ENCODE measurements around the gene EEPD1.

DNA sequence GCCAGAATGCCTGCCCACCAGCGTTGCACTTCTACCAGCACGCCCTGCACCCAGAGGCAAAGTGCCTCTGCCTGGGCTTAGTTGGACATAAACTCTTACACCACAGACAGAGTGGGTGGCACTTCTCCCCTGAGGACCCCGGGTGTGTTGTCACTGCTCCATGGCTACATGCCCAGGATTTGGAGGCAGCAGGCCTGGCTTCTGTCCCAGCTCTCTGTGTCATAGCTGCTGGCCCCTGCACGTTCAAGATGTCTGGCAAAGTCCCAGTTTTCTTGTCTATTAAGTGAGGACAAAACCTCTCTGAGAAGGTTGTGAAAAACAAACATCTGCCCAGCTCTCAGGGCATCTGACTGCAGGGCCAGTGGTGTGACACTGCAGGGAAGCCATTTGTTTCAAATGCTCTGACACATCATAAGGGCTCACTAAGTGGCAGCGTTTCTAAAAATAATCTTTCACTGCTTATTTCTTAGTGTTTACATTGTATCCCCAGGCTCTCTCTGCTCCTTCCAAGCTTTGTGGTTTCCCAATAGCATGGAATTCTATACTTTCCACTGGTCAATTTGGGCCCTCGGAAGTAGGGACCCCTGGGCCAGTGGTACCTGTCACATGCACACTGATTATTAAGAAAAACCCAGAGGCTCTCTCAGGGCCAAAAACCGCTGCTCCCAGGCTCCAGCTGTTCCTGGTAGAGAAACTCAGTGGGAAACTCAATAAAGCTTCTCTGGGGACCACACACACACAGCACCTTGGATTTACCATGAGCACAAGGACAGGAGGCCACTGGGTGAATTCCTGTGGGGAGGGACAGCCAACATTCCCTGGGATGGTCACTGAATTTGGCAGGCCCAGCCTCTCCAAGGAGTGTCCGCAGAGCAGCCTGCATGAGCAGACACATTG lies 150.4 kb downstream of the EEPD1 start:
- TF ChIP-seq POLR2AphosphoS5 (IDR thresholded peaks at IDR 0.05): peak in 2 of 3 donors; percentile 44 to 52
- no peak for TF ChIP-seq POLR2A (IDR thresholded peaks at IDR 0.05)
- TF ChIP-seq, protein P1, sequence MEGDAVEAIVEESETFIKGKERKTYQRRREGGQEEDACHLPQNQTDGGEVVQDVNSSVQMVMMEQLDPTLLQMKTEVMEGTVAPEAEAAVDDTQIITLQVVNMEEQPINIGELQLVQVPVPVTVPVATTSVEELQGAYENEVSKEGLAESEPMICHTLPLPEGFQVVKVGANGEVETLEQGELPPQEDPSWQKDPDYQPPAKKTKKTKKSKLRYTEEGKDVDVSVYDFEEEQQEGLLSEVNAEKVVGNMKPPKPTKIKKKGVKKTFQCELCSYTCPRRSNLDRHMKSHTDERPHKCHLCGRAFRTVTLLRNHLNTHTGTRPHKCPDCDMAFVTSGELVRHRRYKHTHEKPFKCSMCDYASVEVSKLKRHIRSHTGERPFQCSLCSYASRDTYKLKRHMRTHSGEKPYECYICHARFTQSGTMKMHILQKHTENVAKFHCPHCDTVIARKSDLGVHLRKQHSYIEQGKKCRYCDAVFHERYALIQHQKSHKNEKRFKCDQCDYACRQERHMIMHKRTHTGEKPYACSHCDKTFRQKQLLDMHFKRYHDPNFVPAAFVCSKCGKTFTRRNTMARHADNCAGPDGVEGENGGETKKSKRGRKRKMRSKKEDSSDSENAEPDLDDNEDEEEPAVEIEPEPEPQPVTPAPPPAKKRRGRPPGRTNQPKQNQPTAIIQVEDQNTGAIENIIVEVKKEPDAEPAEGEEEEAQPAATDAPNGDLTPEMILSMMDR (IDR thresholded peaks at IDR 0.05 in 8 of 11, conservative IDR thresholded peaks at IDR 0.05 in 3 of 11): no peak

Data from spleen (tissue), 7 donors.